Peyer's patch (tissue), 4 donors: ENCODE measurements around the gene C19orf47.

ENCODE experiments used
- CTCF ChIP-seq, 6 experiments: fragments of 450-650 bp in 4 of 6; fragments of 200-600 bp in 2 of 6; sonication (generic) in 1 of 6; IDR thresholded peaks; one replicate each; pipeline ENCODE4 v1.5.1; 2017 to 2019; ENCODE audit warnings: antibody characterized with exemption in 6 of 6, mild to moderate bottlenecking in 3 of 6, moderate library complexity in 1 of 6
- POLR2A ChIP-seq, 2 donors: fragments of 450-650 bp; IDR thresholded peaks; one replicate each; pipeline ENCODE4 v1.5.1; 2017; ENCODE audit warnings: antibody characterized with exemption in 2 of 2, mild to moderate bottlenecking in 2 of 2, moderate library complexity in 2 of 2

- TF ChIP-seq CTCF (IDR thresholded peaks at IDR 0.05) = no peak
- TF ChIP-seq POLR2A (IDR thresholded peaks at IDR 0.05) = no peak
Measured at GRCh38 chr19:40378509-40378908, 30.3 kb upstream of the C19orf47 start.
